IMR-90 (cell line): ENCODE results near the gene ADAMTSL1. TPM values are rescaled to one million over a fixed set of nuclear protein-coding genes. Genes with fewer than 3 reads are reported as not detected.

ENCODE experiments used
- ATAC-seq: fragments of 200-7000 bp; cut with Tn5 transposase; 2 replicates; pipeline ENCODE4 v1.9.1; 2020; ENCODE audit warnings: low read depth, mild to moderate bottlenecking, moderate library complexity
- BruUV-seq: library from RNA; stranded (reverse); fragments of 400-500 nt; replicated peaks from 2 replicates; lab custom pipeline; 2021; lab: Mats Ljungman, UMichigan
- CTCF ChIA-PET: fragments of 300-600 bp; formaldehyde crosslinking; extraction: SDS; loops from one replicate; lab custom pipeline; 2021; ENCODE audit warnings: antibody characterized with exemption; lab: Yijun Ruan, JAX
- POLR2A ChIA-PET: fragments of 300-600 bp; sonication (Branson Sonifier 250); formaldehyde crosslinking; loops from one replicate; lab custom pipeline; 2022; ENCODE audit warnings: antibody characterized with exemption; ENCODE audit not compliant: unreplicated experiment; lab: Charles Lee
- DNase-seq: peaks from one replicate; pipeline ENCODE4 v3.0.0; 2013
- H2AFZ ChIP-seq: replicated peaks from 2 replicates; pipeline ENCODE3; 2013; ENCODE audit warnings: low read length, mild to moderate bottlenecking; ENCODE audit not compliant: poor library complexity
- H2AK5ac ChIP-seq: 2 replicates; pipeline ENCODE4 v1.6.1; 2013; ENCODE audit warnings: low read depth, low read length, inconsistent platforms
- H2AK9ac ChIP-seq: replicated peaks from 2 replicates; pipeline ENCODE3; 2013; ENCODE audit warnings: mild to moderate bottlenecking, low read depth, low read length, moderate library complexity; ENCODE audit not compliant: poor library complexity
- H2BK120ac ChIP-seq: 2 replicates; pipeline ENCODE4 v1.6.1; 2013; ENCODE audit warnings: low read depth, low read length, inconsistent platforms
- H2BK15ac ChIP-seq: 3 replicates; pipeline ENCODE4 v1.6.1; 2013; ENCODE audit warnings: low read depth, low read length, inconsistent platforms
- H2BK20ac ChIP-seq: 2 replicates; pipeline ENCODE4 v1.6.1; 2013; ENCODE audit warnings: low read depth, mild to moderate bottlenecking, inconsistent platforms, low read length, moderate library complexity
- H2BK5ac ChIP-seq: 2 replicates; pipeline ENCODE4 v1.6.1; 2013; ENCODE audit warnings: mild to moderate bottlenecking, low read depth, low read length, inconsistent platforms; ENCODE audit not compliant: poor library complexity, severe bottlenecking
- H3K14ac ChIP-seq: replicated peaks from 2 replicates; pipeline ENCODE4 v1.6.1; 2013; ENCODE audit warnings: low read depth, low read length, inconsistent platforms
- H3K18ac ChIP-seq: 2 replicates; pipeline ENCODE4 v1.6.1; 2013; ENCODE audit warnings: low read depth, low read length, control low read depth
- H3K23ac ChIP-seq: 2 replicates; pipeline ENCODE4 v1.6.1; 2013; ENCODE audit warnings: low read depth, low read length, inconsistent platforms
- H3K27ac ChIP-seq: 2 replicates; pipeline ENCODE4 v1.5.1; 2013; ENCODE audit warnings: mild to moderate bottlenecking, control low read depth, low read length; ENCODE audit not compliant: insufficient read depth
- H3K27me3 ChIP-seq: 2 replicates; pipeline ENCODE4 v1.6.1; 2013; ENCODE audit warnings: low read length; ENCODE audit not compliant: control insufficient read depth, insufficient read depth
- H3K36me3 ChIP-seq: 2 replicates; pipeline ENCODE4 v1.6.1; 2013; ENCODE audit warnings: low read length, mixed read lengths; ENCODE audit not compliant: control insufficient read depth, insufficient read depth
- H3K4ac ChIP-seq: 2 replicates; pipeline ENCODE4 v1.6.1; 2013; ENCODE audit warnings: low read depth, low read length, inconsistent platforms
- H3K4me1 ChIP-seq: 2 replicates; pipeline ENCODE4 v1.6.1; 2013; ENCODE audit warnings: low read length, mixed read lengths; ENCODE audit not compliant: control insufficient read depth, insufficient read depth
- H3K4me2 ChIP-seq: 2 replicates; pipeline ENCODE4 v1.6.1; 2013; ENCODE audit warnings: low read depth, mild to moderate bottlenecking, control low read depth, low read length, moderate library complexity
- H3K4me3 ChIP-seq: 2 replicates; pipeline ENCODE4 v1.5.1; 2013; ENCODE audit warnings: low read depth, mild to moderate bottlenecking, control low read depth, low read length, moderate library complexity; ENCODE audit not compliant: insufficient read depth
- H3K56ac ChIP-seq: 2 replicates; pipeline ENCODE4 v1.6.1; 2013; ENCODE audit warnings: low read length, inconsistent platforms; ENCODE audit not compliant: insufficient read depth; ENCODE audit errors: extremely low read depth
- H3K79me1 ChIP-seq, 2 experiments: 2 replicates each; pipeline ENCODE4 v1.6.1; 2013; ENCODE audit warnings: low read length in 2 of 2, inconsistent platforms in 1 of 2, low read depth in 1 of 2
- H3K9ac ChIP-seq: 2 replicates; pipeline ENCODE4 v1.6.1; 2013; ENCODE audit warnings: low read depth, low read length, control low read depth
- H3K9me1 ChIP-seq: 2 replicates; pipeline ENCODE4 v1.6.1; 2013; ENCODE audit warnings: low read length, inconsistent platforms; ENCODE audit not compliant: insufficient read depth
- H3K9me3 ChIP-seq: 2 replicates; pipeline ENCODE4 v1.6.1; 2013; ENCODE audit warnings: low read length; ENCODE audit not compliant: control insufficient read depth, insufficient read depth
- H4K20me1 ChIP-seq: 2 replicates; pipeline ENCODE4 v1.6.1; 2013; ENCODE audit warnings: low read length, inconsistent platforms; ENCODE audit not compliant: insufficient read depth
- H4K5ac ChIP-seq: 2 replicates; pipeline ENCODE4 v1.6.1; 2013; ENCODE audit warnings: mild to moderate bottlenecking, low read depth, low read length, control low read depth
- H4K8ac ChIP-seq, 2 experiments: 2 replicates each; pipeline ENCODE4 v1.6.1; 2013; ENCODE audit warnings: low read depth in 2 of 2, low read length in 2 of 2, control low read depth in 1 of 2, inconsistent platforms in 1 of 2
- H4K91ac ChIP-seq: 2 replicates; pipeline ENCODE4 v1.6.1; 2013; ENCODE audit warnings: low read depth, low read length, inconsistent platforms; ENCODE audit not compliant: insufficient read depth
- MAZ ChIP-seq: IDR thresholded peaks from 2 replicates; pipeline ENCODE4 v1.6.1; 2012; ENCODE audit warnings: low read depth, mild to moderate bottlenecking, low read length, improper control_type of control experiment, moderate library complexity, borderline replicate concordance
- MXI1 ChIP-seq: IDR thresholded peaks from 2 replicates; pipeline ENCODE4 v1.6.1; 2012; ENCODE audit warnings: low read depth, mild to moderate bottlenecking, low read length, moderate library complexity, borderline replicate concordance
- WGBS, 2 experiments: methylation state at CpG; one replicate each; pipeline versions ENCODE4 v1.1.5 to v1.1.7; 2013; ENCODE audit warnings: missing lambda C conversion rate in 2 of 2; ENCODE audit not compliant: insufficient read length in 1 of 2; ENCODE audit errors: extremely low coverage in 2 of 2; 5-methylcytosine and 5-hydroxymethylcytosine counted together
- dilution Hi-C: fragments of 300-500 bp; cut with HindIII; formaldehyde crosslinking; loops from one replicate; pipeline ENCODE4 v1.14.3; 2018; ENCODE audit warnings: low sequenced_read_pairs; ENCODE audit not compliant: unreplicated experiment
- in situ Hi-C: fragments of 300-500 bp; cut with MboI; formaldehyde crosslinking; loops from 3 replicates; pipeline ENCODE4 v1.14.3; 2019; ENCODE audit warnings: low sequenced_read_pairs, inconsistent platforms, mixed read lengths
- intact Hi-C: fragments of 100-400 bp; cut with micrococcal nuclease; formaldehyde crosslinking; loops from 2 replicates; pipeline ENCODE4 v1.10.0; 2022
- polyA plus RNA-seq, 3 experiments: library from polyadenylated mRNA; depleted of rRNA; stranded (reverse); fragments of >200 nt; gene quantifications; 2 replicates each; pipeline ENCODE4 v1.2.3, GENCODE V29; 2012; ENCODE audit warnings: low replicate concordance in 1 of 3
- total RNA-seq: library from RNA; depleted of rRNA; stranded (reverse); fragments of >200 nt; gene quantifications from 2 replicates; pipeline ENCODE4 v1.2.3, GENCODE V29; 2012

The ADAMTSL1 gene
- total and polyA plus RNA-seq, 2 of the 4 experiments (the other 2 are of a cell fraction): 38.2 to 62.2 TPM

- POLR2A ChIA-PET: no interaction called here
- BruUV-seq: no TSS peak
Measured at GRCh38 chr9:18793122-18793521, 319.2 kb downstream of the ADAMTSL1 start.

More at GRCh38 chr9:18793122-18793521, 319.2 kb downstream of the ADAMTSL1 start:
- no peak overlapping the region for H3K4me3 ChIP-seq
- no peak for DNase-seq
- H2BK15ac ChIP-seq: no peak overlapping the region
- no peak for ATAC-seq
- H2BK120ac ChIP-seq: no peak overlapping the region
- in situ Hi-C loops: no loop called here
- dilution Hi-C loops: no loop called here
- no peak overlapping the region for H4K8ac ChIP-seq
- no peaks in the 10 kb centered on the region for H4K20me1 ChIP-seq
- H3K4me2 ChIP-seq: no peak overlapping the region
- H3K36me3 ChIP-seq: no peaks in the 10 kb centered on the region
- H3K9me3 ChIP-seq: no peaks in the 10 kb centered on the region
- TF ChIP-seq MAZ (no peak), MXI1 (no peak)
- H3K9ac ChIP-seq: no peak overlapping the region
- H3K56ac ChIP-seq: no peak overlapping the region
- H3K9me1 ChIP-seq: no peaks in the 10 kb centered on the region
- no peak overlapping the region for H3K14ac ChIP-seq
- no peak overlapping the region for H4K5ac ChIP-seq
- H3K4ac ChIP-seq: no peak overlapping the region
- no peak overlapping the region for H2AK5ac ChIP-seq
- no peak overlapping the region for H2AK9ac ChIP-seq
- no peak overlapping the region for H3K18ac ChIP-seq
- intact Hi-C loops: no loop called here
- H3K23ac ChIP-seq: no peak overlapping the region
- WGBS, 2 experiments: no CpG with 5 or more reads among the region's 2 CpGs
- CTCF ChIA-PET: no interaction called here
- no peak overlapping the region for H3K27ac ChIP-seq
- no peak overlapping the region for H4K91ac ChIP-seq
- no peaks in the 10 kb centered on the region; the same call in 1 of the 2 replicates for H3K4me1 ChIP-seq
- no peak overlapping the region for H2BK5ac ChIP-seq
- no peaks in the 10 kb centered on the region for H3K27me3 ChIP-seq
- no peaks in the 10 kb centered on the region for H3K79me1 ChIP-seq
- no peak overlapping the region for H2AFZ ChIP-seq
- no peak overlapping the region for H2BK20ac ChIP-seq
